Tibial nerve (tissue), 4 donors: ENCODE data around the gene NIPBL.

Experiments
- EP300 ChIP-seq, 2 donors: sonication (generic); formaldehyde crosslinking; IDR thresholded peaks; one replicate each; pipeline ENCODE4 v1.6.1; 2017; ENCODE audit warnings: antibody characterized with exemption in 2 of 2, mild to moderate bottlenecking in 1 of 2
- POLR2A ChIP-seq, 2 donors: fragments of 450-650 bp; IDR thresholded peaks; one replicate each; pipeline ENCODE4 v1.6.1; 2017; ENCODE audit warnings: antibody characterized with exemption in 2 of 2, mild to moderate bottlenecking in 2 of 2, moderate library complexity in 2 of 2
- TF ChIP-seq, protein P1 (sequence below), 5 experiments: fragments of 200-600 bp in 3 of 5; fragments of 450-650 bp in 2 of 5; sonication (generic) in 3 of 5; IDR thresholded peaks; one replicate each; pipeline ENCODE4 v1.5.1; 2016 to 2019; ENCODE audit warnings: antibody characterized with exemption in 5 of 5, mild to moderate bottlenecking in 3 of 5, moderate library complexity in 2 of 5

DNA sequence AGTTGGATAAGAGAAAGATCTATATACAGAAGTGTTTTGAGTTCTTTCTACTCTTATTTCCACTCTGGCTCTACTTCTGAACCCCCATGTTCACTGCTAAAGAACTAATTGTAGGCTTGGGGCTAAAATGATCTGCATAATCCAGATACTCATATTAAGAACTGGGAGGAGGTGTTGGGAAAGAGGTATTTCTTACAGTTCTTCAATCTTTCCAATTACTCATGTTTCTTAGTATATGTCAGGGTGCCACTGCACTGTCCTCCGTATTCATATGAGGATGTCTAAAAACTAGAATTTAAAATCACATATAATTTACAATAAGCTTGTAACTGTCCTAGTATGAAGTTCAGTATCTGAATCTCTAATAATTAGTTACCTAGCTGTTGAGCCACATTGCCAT is 12.7 kb downstream of the NIPBL start:
- TF ChIP-seq, protein P1, sequence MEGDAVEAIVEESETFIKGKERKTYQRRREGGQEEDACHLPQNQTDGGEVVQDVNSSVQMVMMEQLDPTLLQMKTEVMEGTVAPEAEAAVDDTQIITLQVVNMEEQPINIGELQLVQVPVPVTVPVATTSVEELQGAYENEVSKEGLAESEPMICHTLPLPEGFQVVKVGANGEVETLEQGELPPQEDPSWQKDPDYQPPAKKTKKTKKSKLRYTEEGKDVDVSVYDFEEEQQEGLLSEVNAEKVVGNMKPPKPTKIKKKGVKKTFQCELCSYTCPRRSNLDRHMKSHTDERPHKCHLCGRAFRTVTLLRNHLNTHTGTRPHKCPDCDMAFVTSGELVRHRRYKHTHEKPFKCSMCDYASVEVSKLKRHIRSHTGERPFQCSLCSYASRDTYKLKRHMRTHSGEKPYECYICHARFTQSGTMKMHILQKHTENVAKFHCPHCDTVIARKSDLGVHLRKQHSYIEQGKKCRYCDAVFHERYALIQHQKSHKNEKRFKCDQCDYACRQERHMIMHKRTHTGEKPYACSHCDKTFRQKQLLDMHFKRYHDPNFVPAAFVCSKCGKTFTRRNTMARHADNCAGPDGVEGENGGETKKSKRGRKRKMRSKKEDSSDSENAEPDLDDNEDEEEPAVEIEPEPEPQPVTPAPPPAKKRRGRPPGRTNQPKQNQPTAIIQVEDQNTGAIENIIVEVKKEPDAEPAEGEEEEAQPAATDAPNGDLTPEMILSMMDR (IDR thresholded peaks at IDR 0.05): no peak
- no peak for TF ChIP-seq POLR2A (IDR thresholded peaks at IDR 0.05)
- no peak for TF ChIP-seq EP300 (IDR thresholded peaks at IDR 0.05)
